Activated CD8-positive, alpha-beta memory T cell treated with anti-CD3 and anti-CD28 coated beads, Interleukin-2, amount 50 U/mL, for 4 hours (primary cell): ENCODE data around the gene MPHOSPH9.
A peak's percentile ranks its signal among the peaks of the same experiment; 100 is the strongest.

ENCODE experiments used
- DNase-seq: peaks from one replicate; pipeline ENCODE4 v3.0.0-alpha.2; 2020

MPHOSPH9 gene

GRCh38 chr12:123232807-123233504 is at the start of gene MPHOSPH9, which contains the start of gene MTRFR:
TSS of gene MPHOSPH9 (minus strand) at chr12:123233141. CDS start at chr12:123230364, 2,777 bp downstream.
TSS of gene MTRFR (plus strand) at chr12:123233436. CDS start at chr12:123253675, 20,239 bp downstream.
- DNase-seq = peak; percentile 96

GRCh38 chr12:123282111-123282510 is 49.2 kb upstream of the MPHOSPH9 start:
- DNase-seq = no peak

GRCh38 chr12:123280971-123281370 is 48.0 kb upstream of the MPHOSPH9 start:
- DNase-seq = no peak

- no peak for DNase-seq
These were observed 45.2 kb upstream of the MPHOSPH9 start for GRCh38 chr12:123278101-123278627.

GRCh38 chr12:123273166-123273565 is 40.2 kb upstream of the MPHOSPH9 start:
- no peak for DNase-seq

- DNase-seq = peak; percentile 78
These were observed 38.2 kb upstream of the MPHOSPH9 start for GRCh38 chr12:123271001-123271668.

- peak; percentile 21 for DNase-seq
These were observed 37.5 kb upstream of the MPHOSPH9 start for GRCh38 chr12:123270214-123271000.

GRCh38 chr12:123269896-123270213 is 36.9 kb upstream of the MPHOSPH9 start:
- no peak for DNase-seq

- DNase-seq = peak; percentile 30
These were observed 36.5 kb upstream of the MPHOSPH9 start for GRCh38 chr12:123269395-123269892.

GRCh38 chr12:123268850-123269249 is 35.9 kb upstream of the MPHOSPH9 start:
- no peak for DNase-seq

- peak; percentile 22 for DNase-seq
These were observed 35.3 kb upstream of the MPHOSPH9 start for GRCh38 chr12:123267991-123268843.

GRCh38 chr12:123267335-123267920 is 34.5 kb upstream of the MPHOSPH9 start:
- DNase-seq = no peak

GRCh38 chr12:123266679-123267277 is 33.8 kb upstream of the MPHOSPH9 start:
- no peak for DNase-seq

- DNase-seq = no peak
These were observed 33.1 kb upstream of the MPHOSPH9 start for GRCh38 chr12:123265851-123266678.

GRCh38 chr12:123264642-123265041 is 31.7 kb upstream of the MPHOSPH9 start:
- no peak for DNase-seq

GRCh38 chr12:123263196-123263817 is 30.4 kb upstream of the MPHOSPH9 start:
- DNase-seq = no peak

GRCh38 chr12:123261196-123261595 is 28.3 kb upstream of the MPHOSPH9 start:
- no peak for DNase-seq

- DNase-seq = no peak
These were observed 27.1 kb upstream of the MPHOSPH9 start for GRCh38 chr12:123260081-123260480.

GRCh38 chr12:123258593-123258992 is 25.7 kb upstream of the MPHOSPH9 start:
- DNase-seq = no peak
